Loucy (cell line): ENCODE results near the gene STX16.

Source experiments
- H2AFZ ChIP-seq: fragments of 200-600 bp; sonication (generic); 2 replicates; pipeline ENCODE4 v1.6.0; 2016; ENCODE audit warnings: antibody characterized with exemption, mild to moderate bottlenecking, low read length, moderate library complexity
- H3F3A ChIP-seq: fragments of 200-600 bp; 2 replicates; pipeline ENCODE4 v1.6.0; 2016; ENCODE audit warnings: antibody characterized with exemption, low read depth, mild to moderate bottlenecking
- H3K27me3 ChIP-seq: fragments of 200-600 bp; sonication (generic); 2 replicates; pipeline ENCODE4 v1.6.1; 2014; ENCODE audit warnings: low read length, mild to moderate bottlenecking; ENCODE audit not compliant: insufficient read depth, poor library complexity, severe bottlenecking
- H3K36me3 ChIP-seq: fragments of 200-600 bp; sonication (generic); 2 replicates; pipeline ENCODE4 v1.6.1; 2016; ENCODE audit warnings: low read length; ENCODE audit not compliant: insufficient read depth
- H3K4me1 ChIP-seq: fragments of 200-600 bp; sonication (generic); 2 replicates; pipeline ENCODE4 v1.5.1; 2014; ENCODE audit warnings: low read length, mild to moderate bottlenecking; ENCODE audit not compliant: insufficient read depth, poor library complexity, severe bottlenecking
- H3K4me2 ChIP-seq: fragments of 200-600 bp; sonication (generic); 2 replicates; pipeline ENCODE4 v1.6.0; 2014; ENCODE audit warnings: antibody characterized with exemption, low read length, low read depth, mild to moderate bottlenecking; ENCODE audit not compliant: poor library complexity, severe bottlenecking
- H3K4me3 ChIP-seq: fragments of 200-600 bp; sonication (generic); 2 replicates; pipeline ENCODE4 v1.5.1; 2014; ENCODE audit warnings: low read length, mild to moderate bottlenecking, mixed read lengths; ENCODE audit not compliant: poor library complexity, severe bottlenecking
- H3K79me2 ChIP-seq: fragments of 200-600 bp; sonication (generic); 2 replicates; pipeline ENCODE4 v1.6.1; 2014; ENCODE audit warnings: low read length; ENCODE audit not compliant: insufficient read depth
- H3K9ac ChIP-seq: fragments of 200-600 bp; sonication (generic); 2 replicates; pipeline ENCODE4 v1.6.0; 2014; ENCODE audit warnings: mild to moderate bottlenecking, low read depth, low read length, moderate library complexity; ENCODE audit not compliant: poor library complexity, severe bottlenecking
- H3K9me2 ChIP-seq: fragments of 200-600 bp; sonication (generic); replicated peaks from 2 replicates; pipeline ENCODE4 v1.6.1; 2016; ENCODE audit warnings: low read depth, low read length, mixed read lengths
- H3K9me3 ChIP-seq: fragments of 200-600 bp; sonication (generic); 2 replicates; pipeline ENCODE4 v1.6.1; 2014; ENCODE audit warnings: mild to moderate bottlenecking, antibody characterized with exemption, low read length, low read depth; ENCODE audit not compliant: insufficient read depth
- H4K20me1 ChIP-seq: fragments of 200-600 bp; sonication (generic); 2 replicates; pipeline ENCODE4 v1.6.0; 2014; ENCODE audit warnings: antibody characterized with exemption, low read length, mild to moderate bottlenecking; ENCODE audit not compliant: insufficient read depth, poor library complexity, severe bottlenecking
- CTCF ChIP-seq: fragments of 200-600 bp; sonication (generic); conservative IDR thresholded peaks from 2 replicates; pipeline ENCODE4 v1.5.1; 2014; ENCODE audit warnings: mild to moderate bottlenecking, antibody characterized with exemption, low read length
- EZH2phosphoT487 ChIP-seq: fragments of 200-600 bp; IDR thresholded peaks from 2 replicates; pipeline ENCODE4 v1.6.1; 2018; ENCODE audit warnings: antibody characterized with exemption, mild to moderate bottlenecking, moderate library complexity, borderline replicate concordance

STX16 gene

GRCh38 chr20:58706975-58707681 lies 56.0 kb downstream of the STX16 start:
- H4K20me1 ChIP-seq = no peaks in the 10 kb centered on the region
- no peaks in the 10 kb centered on the region for H3K27me3 ChIP-seq
- H3K36me3 ChIP-seq = no peaks in the 10 kb centered on the region; the same call in 1 of the 2 replicates
- H3K9me3 ChIP-seq = no peaks in the 10 kb centered on the region
- H3F3A ChIP-seq = no peaks in the 10 kb centered on the region
- no peaks in the 10 kb centered on the region for H3K4me1 ChIP-seq
- H2AFZ ChIP-seq = no peak overlapping the region
- no peaks in the 10 kb centered on the region for H3K79me2 ChIP-seq
- no peaks in the 10 kb centered on the region for H3K9me2 ChIP-seq
- no peak overlapping the region for H3K4me2 ChIP-seq
- no peak overlapping the region for H3K9ac ChIP-seq
- no peak overlapping the region for H3K4me3 ChIP-seq
- TF ChIP-seq EZH2phosphoT487 (no peak), CTCF (no peak)

DNA sequence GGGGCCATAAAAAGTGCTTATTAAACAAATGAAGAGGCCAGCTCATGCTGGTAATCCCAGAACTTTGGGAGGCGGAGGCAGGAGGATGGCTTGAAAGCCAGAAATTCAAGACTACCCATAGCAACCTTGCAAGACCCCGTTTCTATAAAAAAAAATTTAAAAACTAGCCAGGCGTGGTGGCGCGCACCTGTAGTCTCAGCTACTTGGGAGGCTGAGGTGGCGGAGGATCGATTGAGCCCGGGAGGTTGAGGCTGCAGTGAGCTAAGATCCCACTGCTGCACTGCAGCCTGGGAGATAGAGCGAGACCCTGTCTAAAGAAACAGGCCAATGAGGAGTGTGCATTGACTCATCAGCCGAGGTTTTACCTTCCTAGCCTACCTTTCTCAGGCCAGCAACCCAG lies 56.7 kb downstream of the STX16 start:
- H3F3A ChIP-seq = no peaks in the 10 kb centered on the region
- no peak overlapping the region for H3K4me2 ChIP-seq
- no peak overlapping the region for H3K4me3 ChIP-seq
- no peaks in the 10 kb centered on the region; the same call in 1 of the 2 replicates for H3K36me3 ChIP-seq
- no peaks in the 10 kb centered on the region for H3K4me1 ChIP-seq
- H3K9me2 ChIP-seq = no peaks in the 10 kb centered on the region
- H3K27me3 ChIP-seq = no peaks in the 10 kb centered on the region
- H2AFZ ChIP-seq = no peak overlapping the region
- TF ChIP-seq EZH2phosphoT487 (no peak), CTCF (no peak)
- no peaks in the 10 kb centered on the region for H4K20me1 ChIP-seq
- no peaks in the 10 kb centered on the region for H3K9me3 ChIP-seq
- H3K79me2 ChIP-seq = no peaks in the 10 kb centered on the region
- no peak overlapping the region for H3K9ac ChIP-seq

- Histone ChIP-seq H3K4me3 (no peak overlapping the region), H3K4me2 (no peak overlapping the region), H3K36me3 (no peaks in the 10 kb centered on the region; the same call in 1 of the 2 replicates), H2AFZ (no peak overlapping the region), H3K9ac (no peak overlapping the region), H3K4me1 (no peaks in the 10 kb centered on the region), H3K79me2 (no peaks in the 10 kb centered on the region), H3K9me3 (no peaks in the 10 kb centered on the region), H4K20me1 (no peaks in the 10 kb centered on the region), H3K27me3 (no peaks in the 10 kb centered on the region), H3K9me2 (no peaks in the 10 kb centered on the region), H3F3A (no peaks in the 10 kb centered on the region)
- TF ChIP-seq EZH2phosphoT487 = no peak
- no peak for TF ChIP-seq CTCF
These were observed 57.3 kb downstream of the STX16 start for GRCh38 chr20:58708246-58708931.
